WTC11 (cell line): Measurements from ENCODE around the gene NMUR2. TPM values are rescaled to one million over a fixed set of nuclear protein-coding genes. Genes with fewer than 3 reads are reported as not detected.

Experiments
- ATAC-seq: fragments of 200-7000 bp; cut with Tn5 transposase; 2 replicates; pipeline ENCODE4 v1.10.0; 2021; ENCODE audit warnings: mild to moderate bottlenecking, moderate library complexity
- CTCF ChIA-PET: fragments of 300-600 bp; sonication (Branson Sonifier 250); formaldehyde crosslinking; loops from one replicate; lab custom pipeline; 2021; ENCODE audit warnings: antibody characterized with exemption; lab: Charles Lee
- POLR2A ChIA-PET: fragments of 350-600 bp; sonication (Branson Sonifier 250); formaldehyde crosslinking; loops from one replicate; lab custom pipeline; 2021; ENCODE audit warnings: antibody characterized with exemption; lab: Charles Lee
- DNase-seq: peaks from one replicate; pipeline ENCODE4 v3.0.0; 2021; ENCODE audit warnings: low spot score
- H3K27ac Mint-ChIP-seq: 2 replicates; pipeline ENCODE4 v1.8.0; 2021; ENCODE audit warnings: mixed read lengths
- H3K27me3 Mint-ChIP-seq: 2 replicates; pipeline ENCODE4 v1.8.0; 2021; ENCODE audit warnings: low read depth, mild to moderate bottlenecking, moderate library complexity, mixed read lengths
- H3K36me3 Mint-ChIP-seq: 2 replicates; pipeline ENCODE4 v1.8.0; 2021; ENCODE audit warnings: mixed read lengths
- H3K4me1 Mint-ChIP-seq: 2 replicates; pipeline ENCODE4 v1.8.0; 2022; ENCODE audit warnings: mixed read lengths
- H3K4me3 Mint-ChIP-seq: 2 replicates; pipeline ENCODE4 v1.8.0; 2021; ENCODE audit warnings: mild to moderate bottlenecking, moderate library complexity, mixed read lengths
- H3K9me3 Mint-ChIP-seq: 2 replicates; pipeline ENCODE4 v1.8.0; 2021; ENCODE audit warnings: mixed read lengths
- AFF4 ChIP-seq: sonication (generic); formaldehyde crosslinking; IDR thresholded peaks from 2 replicates; pipeline ENCODE4 v1.8.1; 2023; ENCODE audit warnings: mild to moderate bottlenecking, missing genetic modification reagents, borderline replicate concordance
- AR ChIP-seq: fragments of 250-450 bp; sonication (Bioruptor Pico); IDR thresholded peaks from 2 replicates; pipeline ENCODE4 v1.9.0; 2021; ENCODE audit warnings: mild to moderate bottlenecking
- CDX4 ChIP-seq: fragments of 250-450 bp; sonication (Bioruptor Pico); IDR thresholded peaks from 2 replicates; pipeline ENCODE4 v1.9.0; 2021; ENCODE audit warnings: moderate library complexity, mild to moderate bottlenecking, inconsistent platforms, borderline replicate concordance
- FOXP1 ChIP-seq: sonication (generic); formaldehyde crosslinking; IDR thresholded peaks from 2 replicates; pipeline ENCODE4 v1.8.0; 2022; ENCODE audit warnings: missing genetic modification reagents, mild to moderate bottlenecking, moderate library complexity, borderline replicate concordance
- HMGXB4 ChIP-seq: sonication (generic); formaldehyde crosslinking; IDR thresholded peaks from 2 replicates; pipeline ENCODE4 v1.8.1; 2023; ENCODE audit warnings: mild to moderate bottlenecking, moderate library complexity, missing genetic modification reagents
- NFYB ChIP-seq: sonication (generic); formaldehyde crosslinking; conservative IDR thresholded peaks from 2 replicates; pipeline ENCODE4 v1.8.0; 2022; ENCODE audit warnings: low read depth, missing genetic modification reagents
- NR1H2 ChIP-seq: sonication (generic); formaldehyde crosslinking; IDR thresholded peaks from 2 replicates; pipeline ENCODE4 v1.9.0; 2021; ENCODE audit warnings: mild to moderate bottlenecking, moderate library complexity, missing genetic modification reagents
- PRRX2 ChIP-seq: fragments of 250-450 bp; sonication (Bioruptor Pico); IDR thresholded peaks from 2 replicates; pipeline ENCODE4 v1.8.0; 2021; ENCODE audit warnings: mild to moderate bottlenecking
- TEAD1 ChIP-seq: sonication (generic); formaldehyde crosslinking; IDR thresholded peaks from 2 replicates; pipeline ENCODE4 v1.8.0; 2022; ENCODE audit warnings: mild to moderate bottlenecking, missing genetic modification reagents
- ZNF416 ChIP-seq: fragments of 250-450 bp; sonication (Bioruptor Pico); IDR thresholded peaks from 2 replicates; pipeline ENCODE4 v1.9.0; 2021; ENCODE audit warnings: mild to moderate bottlenecking, inconsistent platforms
- total RNA-seq: library from RNA; stranded (reverse); gene quantifications from 3 replicates; pipeline ENCODE4 v1.2.3, GENCODE V29; 2021

NMUR2 gene
- total RNA-seq, 1 experiment from 2014 or later, result not detected

DNA sequence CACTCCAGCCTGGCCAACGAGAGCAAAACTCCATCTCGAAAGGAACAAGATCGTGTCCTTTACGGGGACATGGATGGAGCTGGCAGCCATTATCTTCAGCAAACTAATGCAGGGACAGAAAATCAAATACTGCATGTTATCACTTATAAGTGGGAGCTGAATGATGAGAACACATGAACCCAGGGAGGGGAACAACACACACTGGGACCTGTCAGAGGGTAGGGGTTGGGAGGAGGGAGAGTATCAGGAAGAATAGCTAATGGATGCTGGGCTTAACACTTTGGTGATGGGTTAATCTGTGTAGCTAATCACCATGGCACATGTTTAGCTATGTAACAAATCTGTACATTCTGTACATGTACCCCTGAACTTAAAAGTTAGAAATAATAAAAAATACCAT, 40.9 kb downstream of the NMUR2 start:
- CTCF ChIA-PET, result no interaction called here
- POLR2A ChIA-PET, result no interaction called here
- DNase-seq, result no peak

More for the DNA sequence above, 40.9 kb downstream of the NMUR2 start:
- no peaks in the 10 kb centered on the region for H3K36me3 Mint-ChIP-seq
- TF ChIP-seq ZNF416 (CRISPR knock-in tag) (no peak), NFYB (CRISPR knock-in tag) (no peak), AR (CRISPR knock-in tag) (no peak), NR1H2 (CRISPR knock-in tag) (no peak), AFF4 (CRISPR knock-in tag) (no peak), PRRX2 (CRISPR knock-in tag) (no peak), FOXP1 (CRISPR knock-in tag) (no peak), HMGXB4 (no peak), CDX4 (CRISPR knock-in tag) (no peak), TEAD1 (CRISPR knock-in tag) (no peak)
- TF ChIP-seq, all 79 proteins: peak for 0
- H3K27ac Mint-ChIP-seq, result no peak overlapping the region
- no peak overlapping the region for H3K4me3 Mint-ChIP-seq
- no peak for ATAC-seq
- no peaks in the 10 kb centered on the region for H3K4me1 Mint-ChIP-seq
- H3K9me3 Mint-ChIP-seq, result peaks cover 7% of the 10 kb centered on the region
- H3K27me3 Mint-ChIP-seq, result no peaks in the 10 kb centered on the region
